Psoas muscle (tissue), 8 donors: ENCODE data around the gene SELENOI. TPM values are rescaled to one million over a fixed set of nuclear protein-coding genes. Genes with fewer than 3 reads are reported as not detected.

Experiments
- ATAC-seq, 4 donors: fragments of 200-7000 bp; cut with Tn5 transposase; one replicate each; pipeline ENCODE4 v1.9.1; 2020; ENCODE audit warnings: moderate library complexity in 3 of 4, mild to moderate bottlenecking in 2 of 4
- DNase-seq, 2 donors: peaks; one replicate each; pipeline ENCODE4 v3.0.0-alpha.2; 2020
- H3K27ac ChIP-seq: fragments of 200-600 bp; one replicate; pipeline ENCODE4 v1.8.0; 2022
- H3K27me3 ChIP-seq, 3 donors: fragments of 200-600 bp in 1 of 3; one replicate each; pipeline versions ENCODE4 v1.6.1 to v1.8.0; 2013 to 2022; ENCODE audit warnings: low read length in 2 of 3, mild to moderate bottlenecking in 2 of 3, moderate library complexity in 1 of 3; ENCODE audit not compliant: insufficient read depth in 3 of 3
- H3K36me3 ChIP-seq, 2 donors: fragments of 200-600 bp in 1 of 2; one replicate each; pipeline versions ENCODE4 v1.6.1 to v1.8.0; 2013 to 2022; ENCODE audit warnings: low read depth in 1 of 2, mild to moderate bottlenecking in 1 of 2, moderate library complexity in 1 of 2; ENCODE audit not compliant: insufficient read depth in 1 of 2
- H3K4me1 ChIP-seq: fragments of 200-600 bp; one replicate; pipeline ENCODE4 v1.8.0; 2022
- H3K4me3 ChIP-seq: fragments of 200-600 bp; one replicate; pipeline ENCODE4 v1.8.0; 2022; ENCODE audit warnings: mild to moderate bottlenecking
- H3K9me3 ChIP-seq: fragments of 200-600 bp; one replicate; pipeline ENCODE4 v1.8.0; 2022
- CTCF ChIP-seq: fragments of 200-600 bp; IDR thresholded peaks from one replicate; pipeline ENCODE4 v1.8.0; 2022; ENCODE audit warnings: antibody characterized with exemption
- WGBS, 3 donors: extraction: QIAGEN DNeasy Blood & Tissue Kit; methylation state at CpG; one replicate each; pipeline versions ENCODE4 v1.1.6 to v1.1.7; 2013; 5-methylcytosine and 5-hydroxymethylcytosine counted together
- intact Hi-C, 2 donors: fragments of 100-400 bp; cut with DNase I; formaldehyde crosslinking; loops; one replicate each; pipeline versions ENCODE4 v1.11.0 to v1.14.2; 2022
- polyA plus RNA-seq, 3 donors: library from polyadenylated mRNA; stranded (reverse); fragments of 200-250 nt; gene quantifications; one replicate each; pipeline ENCODE4 v1.2.3, GENCODE V29; 2013
- total RNA-seq, 4 donors: library from RNA; stranded (reverse); fragmentation: NEBNext Ultra II Directional in 2 of 4; extraction: Animal tissue kit (Norgen Biotek cat#: 25700) in 2 of 4; gene quantifications; one replicate each; pipeline versions ENCODE4 v1.2.1 to v1.2.4, GENCODE V29; 2021 to 2023
- donor health status: healthy with polysubstance abuse.
- donor health status: DM: no; HTN: no; CAD: no; lungs with moderate emphysema.
- donor health status: Bipolar disorder and iron deficiency.
- donor health status: healthy.
- donor health status: DM: yes; HTN: yes; CAD: no.
- donor health status: DM: no; HTN: no; CAD: no.
- donor health status: DM: no; HTN: no; CAD: no.
- donor health status: DM: yes; HTN: yes; CAD: no.

The SELENOI gene
- total and polyA plus RNA-seq, 7 donors, result 3.7 to 40.5 (median 15.7) TPM

- Histone ChIP-seq H3K27me3 (no peaks in the 10 kb centered on the region), H3K4me1 (no peaks in the 10 kb centered on the region), H3K9me3 (no peaks in the 10 kb centered on the region), H3K4me3 (no peak overlapping the region), H3K27ac (no peak overlapping the region), H3K36me3 (no peaks in the 10 kb centered on the region)
- no peak for DNase-seq
- no peak for TF ChIP-seq CTCF
- intact Hi-C loops, result loop anchor here in 1 of 2 donors (10.0 kb wide), 1 partner anchor 1564 kb away; no protein-coding TSS in a partner anchor
- WGBS, 3 donors, result 92 to 97% (median 92%) methylated on average over 2 of the region's 2 CpGs
- no peak for ATAC-seq
These were observed 82.9 kb downstream of the SELENOI start for GRCh38 chr2:26428846-26429245.

- Histone ChIP-seq H3K27me3 (no peaks in the 10 kb centered on the region), H3K9me3 (no peaks in the 10 kb centered on the region), H3K36me3 (no peaks in the 10 kb centered on the region), H3K27ac (no peak overlapping the region), H3K4me3 (no peak overlapping the region), H3K4me1 (no peaks in the 10 kb centered on the region)
- DNase-seq (peak in 1 of 2 donors; percentile 64), ATAC-seq (peak in 3 of 4 donors; percentile 78 to 95 (median 87))
- intact Hi-C loops, result loop anchor here in 1 of 2 donors (10.0 kb wide), 1 partner anchor 1565 kb away; no protein-coding TSS in a partner anchor
- 30 to 41% (median 34%) methylated on average over 8 of the region's 8 CpGs for WGBS, 3 donors
- no peak for TF ChIP-seq CTCF
These were observed 84.0 kb downstream of the SELENOI start for GRCh38 chr2:26429779-26430578.

GRCh38 chr2:26430826-26431225 is 84.9 kb downstream of the SELENOI start:
- no peaks in the 10 kb centered on the region for H3K4me1 ChIP-seq
- no peak for TF ChIP-seq CTCF
- no peaks in the 10 kb centered on the region for H3K36me3 ChIP-seq
- ATAC-seq (no peak), DNase-seq (no peak)
- intact Hi-C loops, result no loop called here
- no peaks in the 10 kb centered on the region for H3K27me3 ChIP-seq
- H3K4me3 ChIP-seq, result no peak overlapping the region
- H3K27ac ChIP-seq, result no peak overlapping the region
- 73 to 86% (median 81%) methylated on average over 7 of the region's 7 CpGs for whole genome bisulfite sequencing, 3 donors
- no peaks in the 10 kb centered on the region for H3K9me3 ChIP-seq

GRCh38 chr2:26432363-26432762 is 86.4 kb downstream of the SELENOI start:
- Histone ChIP-seq H3K36me3 (no peaks in the 10 kb centered on the region), H3K27me3 (no peaks in the 10 kb centered on the region), H3K9me3 (no peaks in the 10 kb centered on the region), H3K27ac (no peak overlapping the region), H3K4me1 (no peaks in the 10 kb centered on the region), H3K4me3 (no peak overlapping the region)
- intact Hi-C loops, result no loop called here
- no peak for TF ChIP-seq CTCF
- no peak for DNase-seq
- ATAC-seq, result no peak
